NCI-H510A treated with DMSO at 0.1 percent for 48 hours (cell line): Measurements from ENCODE around the gene GALNT2.
A peak's percentile ranks its signal among the peaks of the same experiment; 100 is the strongest.

ENCODE experiments used
- DNase-seq: peaks from one replicate; lab custom pipeline; 2025; lab: John Stamatoyannopoulos, UW

Gene GALNT2

DNA sequence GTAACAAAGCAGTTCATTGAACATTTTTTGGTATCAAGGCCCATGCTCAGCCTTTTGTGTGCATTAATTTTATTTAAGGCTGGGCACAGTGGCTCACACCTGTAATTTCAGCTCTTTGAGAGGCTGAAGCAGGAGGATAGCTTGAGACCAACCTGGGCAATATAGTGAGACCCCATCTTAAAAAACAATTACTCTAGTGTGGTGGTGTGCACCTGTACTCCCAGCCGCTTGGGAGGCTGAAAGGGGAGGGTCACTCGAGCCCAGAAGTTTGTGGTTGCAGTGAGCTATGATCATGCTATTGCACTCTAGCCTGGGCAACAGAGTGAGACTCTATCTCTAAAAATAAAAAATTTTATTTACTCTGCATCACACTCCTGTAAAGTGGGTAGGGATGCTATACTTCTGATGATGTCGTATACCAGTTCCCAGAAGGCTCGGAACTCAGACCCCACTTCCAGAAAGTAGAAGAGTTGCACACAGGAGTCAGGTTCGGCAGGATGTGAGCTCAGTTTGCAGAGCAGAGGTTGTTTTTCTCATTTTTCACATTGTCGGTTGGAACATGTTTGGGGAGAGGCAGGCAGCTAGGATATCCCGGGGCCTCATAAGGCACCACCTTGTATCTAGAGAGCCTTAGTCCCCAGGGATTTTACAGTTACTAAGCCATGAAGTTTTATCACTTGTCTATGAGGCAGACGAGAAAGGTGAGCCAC, 144.6 kb downstream of the GALNT2 start:
- no peak for DNase-seq

- DNase-seq, result peak; percentile 39
Measured at GRCh38 chr1:230212405-230212936, 145.4 kb downstream of the GALNT2 start.

DNA sequence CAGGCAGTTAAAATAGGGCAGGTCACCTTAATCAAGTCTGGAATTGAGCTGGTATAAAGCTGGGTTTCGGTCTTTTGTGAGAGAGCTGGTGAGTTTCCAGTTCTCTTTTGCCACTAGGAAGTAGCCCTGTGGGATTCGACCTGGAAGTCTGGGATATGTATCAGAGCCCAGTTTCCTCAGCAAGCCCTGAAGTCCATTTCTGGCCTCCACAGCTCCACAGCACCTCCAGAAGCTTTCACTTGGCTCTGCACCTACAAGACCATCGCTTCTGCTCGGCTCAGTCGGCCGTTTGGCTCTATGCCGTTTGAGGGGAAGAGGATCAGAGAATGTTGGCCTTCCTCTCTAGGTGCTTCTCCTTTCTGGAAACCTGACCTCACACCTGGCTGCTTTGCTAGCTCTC, 148.0 kb downstream of the GALNT2 start:
- DNase-seq, result peak; percentile 79

DNA sequence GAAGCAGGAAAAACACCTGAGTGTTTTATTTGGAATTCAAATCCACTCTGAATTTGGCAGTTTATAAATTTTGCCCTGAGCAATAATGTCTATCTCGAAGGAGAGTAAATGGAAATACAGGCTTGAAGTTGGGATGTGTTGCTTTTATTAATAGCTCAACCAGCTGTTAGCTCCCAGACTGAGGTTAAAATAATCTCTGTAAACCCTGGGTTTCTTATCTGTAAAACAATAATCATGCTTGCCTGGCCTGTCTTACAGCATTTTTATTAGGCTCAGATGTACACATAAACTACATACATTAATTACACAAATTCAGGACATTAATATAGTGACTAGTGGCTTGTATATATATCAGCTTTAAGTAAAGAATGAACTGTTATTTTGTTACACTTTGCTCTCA, 148.5 kb downstream of the GALNT2 start:
- DNase-seq, result no peak

DNA sequence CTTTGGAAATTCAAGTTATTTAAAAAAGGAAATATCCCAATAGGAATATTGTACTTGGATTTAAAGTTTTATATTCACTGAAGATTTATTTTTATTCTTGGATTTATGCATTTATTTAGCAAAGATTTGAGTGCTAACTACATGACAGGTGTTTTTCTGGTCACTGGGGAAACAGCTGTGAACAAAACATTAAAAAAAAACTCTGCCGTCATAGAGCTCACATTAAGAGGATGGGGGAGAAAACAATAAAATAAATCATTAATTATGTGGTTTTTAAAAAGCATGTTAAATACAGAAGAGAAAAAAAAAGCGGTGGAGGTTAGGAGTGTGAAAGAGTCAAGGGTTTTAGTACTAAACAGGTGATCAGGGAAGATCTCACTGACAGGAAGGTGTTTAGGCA, 149.9 kb downstream of the GALNT2 start:
- peak; percentile 25 for DNase-seq

DNA sequence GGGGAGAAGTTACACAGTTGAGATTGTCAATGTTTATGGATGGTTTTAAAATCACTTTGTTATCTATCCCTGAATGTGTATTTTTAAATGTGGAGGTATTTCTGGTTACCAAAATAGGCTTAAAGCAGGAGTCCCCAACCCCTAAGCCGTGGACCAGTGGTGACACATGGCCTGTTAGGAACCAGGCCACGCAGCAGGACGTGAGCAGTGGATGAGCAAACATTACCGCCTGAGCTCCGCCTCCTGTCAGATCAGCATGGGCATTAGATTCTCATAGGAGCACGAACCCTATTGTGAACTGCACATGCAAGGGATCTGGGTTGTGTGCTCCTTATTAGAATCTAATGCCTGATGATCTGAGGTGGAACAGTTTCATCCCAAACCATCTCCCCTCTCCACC, 151.6 kb downstream of the GALNT2 start:
- DNase-seq, result no peak

DNA sequence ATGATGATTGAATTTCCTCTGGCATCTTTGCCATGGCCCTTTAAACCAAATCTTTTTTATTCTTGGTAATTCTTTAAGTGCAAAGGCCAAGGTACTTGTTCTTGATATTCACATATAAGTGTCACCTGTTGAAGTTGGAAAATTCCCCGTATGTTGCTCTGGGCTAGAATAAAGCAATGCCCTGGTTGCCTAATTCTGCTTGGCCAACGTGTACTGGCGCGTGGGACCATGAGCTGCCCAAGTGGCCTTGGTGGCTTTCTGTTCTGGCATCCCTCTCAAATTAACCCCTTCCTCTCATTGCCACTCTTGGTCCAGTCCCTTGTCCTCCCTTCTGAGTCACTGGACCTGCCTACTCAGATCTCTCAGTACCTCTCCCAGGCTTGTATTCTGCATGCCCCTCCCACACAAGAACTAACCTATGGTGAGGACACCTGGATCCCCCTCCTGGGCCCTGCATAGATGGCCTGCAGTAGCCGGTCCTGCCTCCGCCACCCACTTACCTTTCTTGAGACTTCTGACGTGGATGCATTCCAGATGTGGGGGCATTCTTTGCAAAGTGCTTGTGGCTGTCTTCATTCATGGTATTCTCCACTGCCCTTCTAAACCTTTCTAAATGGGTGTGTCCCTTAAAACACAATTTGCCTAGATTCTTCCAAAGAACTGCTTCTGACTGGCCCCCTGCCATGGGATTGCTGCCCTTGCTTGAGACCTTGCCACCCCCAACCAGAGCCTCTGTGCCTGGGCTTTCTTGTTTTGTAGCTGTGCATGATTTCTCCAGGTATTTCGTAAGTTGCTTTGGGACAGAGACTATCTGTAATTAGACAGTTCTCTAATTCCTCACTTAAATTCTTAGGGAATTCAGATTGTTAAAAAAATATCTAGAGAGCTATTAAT, 152.4 kb downstream of the GALNT2 start:
- no peak for DNase-seq

GRCh38 chr1:230220478-230220877, 153.4 kb downstream of the GALNT2 start:
- no peak for DNase-seq

DNA sequence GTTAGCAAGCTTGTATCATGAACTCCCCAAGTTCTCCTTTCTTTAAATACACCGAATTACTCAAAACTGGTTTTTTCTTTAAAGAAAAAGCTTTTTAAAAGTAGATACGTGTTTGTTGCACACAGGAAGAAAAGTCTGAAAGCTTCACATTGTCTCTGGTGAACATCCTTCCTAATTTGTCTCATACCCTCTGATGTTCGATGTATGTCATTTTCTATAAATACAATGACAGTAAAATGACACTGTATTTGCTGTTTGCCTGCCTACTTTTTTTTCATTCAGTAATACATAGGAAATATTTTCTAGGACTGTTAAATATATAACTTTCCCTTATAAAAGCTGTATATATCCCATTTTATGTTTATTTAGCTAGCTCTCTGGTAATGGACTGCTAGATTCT, 153.9 kb downstream of the GALNT2 start:
- no peak for DNase-seq

DNA sequence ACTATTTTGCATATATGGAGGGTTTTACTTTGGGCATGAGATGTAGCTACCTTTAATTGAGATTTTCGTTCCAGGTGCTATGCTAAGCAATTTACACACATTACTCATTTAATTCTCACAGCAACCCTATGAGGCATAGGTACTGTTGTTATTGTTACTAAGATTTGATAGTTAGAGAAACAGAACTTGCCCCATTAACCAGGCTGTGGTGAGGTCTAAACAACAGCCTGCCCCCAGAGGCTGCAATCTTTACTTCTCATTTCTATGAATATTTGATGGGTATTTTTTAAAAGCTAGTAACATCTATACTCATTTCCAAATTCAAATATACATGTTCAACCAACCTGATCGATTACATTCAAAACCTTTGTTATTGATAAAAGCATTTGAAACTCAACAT, 155.6 kb downstream of the GALNT2 start:
- no peak for DNase-seq

DNA sequence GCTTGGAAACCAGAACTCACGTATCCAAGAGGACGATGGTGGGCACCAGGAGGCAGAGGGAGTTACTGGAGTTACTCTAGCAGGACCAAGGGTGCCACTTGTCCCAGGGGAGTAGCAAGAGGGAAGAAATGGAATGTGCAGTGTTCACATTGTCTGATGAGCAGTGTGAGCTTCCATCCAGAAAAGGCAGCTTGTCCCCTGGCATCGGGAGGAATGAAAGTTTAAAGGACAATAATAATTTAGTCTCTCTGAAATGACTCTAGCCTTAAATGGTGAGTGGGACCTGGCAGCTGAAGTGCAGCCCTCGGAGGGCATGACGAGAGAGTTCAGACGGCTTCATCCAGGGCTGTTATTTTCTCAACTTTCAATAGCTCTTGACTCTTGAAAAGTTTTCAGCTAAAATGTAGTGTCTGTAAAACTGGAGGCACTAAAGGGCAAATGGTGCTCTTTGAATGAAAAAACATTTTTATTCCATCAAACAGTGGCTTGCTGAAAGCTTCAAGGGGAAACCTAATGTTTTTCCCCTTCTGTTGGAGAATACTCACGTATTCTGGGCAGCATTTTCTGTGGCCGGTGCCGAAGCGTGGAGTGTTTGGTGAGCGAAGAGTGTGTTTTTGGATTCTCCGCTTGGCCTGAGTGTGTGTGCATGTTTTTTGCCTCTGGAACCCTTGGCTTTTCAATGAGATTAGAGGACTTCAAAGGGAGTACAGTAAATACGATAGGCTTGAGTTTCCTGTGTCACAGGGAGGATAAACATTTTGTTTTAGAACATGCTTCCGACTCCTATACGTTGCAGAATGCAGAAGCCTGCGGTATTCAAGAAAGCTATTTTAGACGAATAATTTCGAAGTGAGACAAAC, 157.3 kb downstream of the GALNT2 start:
- peak; percentile 44 for DNase-seq

GRCh38 chr1:230226007-230226800, 159.2 kb downstream of the GALNT2 start:
- no peak for DNase-seq

DNA sequence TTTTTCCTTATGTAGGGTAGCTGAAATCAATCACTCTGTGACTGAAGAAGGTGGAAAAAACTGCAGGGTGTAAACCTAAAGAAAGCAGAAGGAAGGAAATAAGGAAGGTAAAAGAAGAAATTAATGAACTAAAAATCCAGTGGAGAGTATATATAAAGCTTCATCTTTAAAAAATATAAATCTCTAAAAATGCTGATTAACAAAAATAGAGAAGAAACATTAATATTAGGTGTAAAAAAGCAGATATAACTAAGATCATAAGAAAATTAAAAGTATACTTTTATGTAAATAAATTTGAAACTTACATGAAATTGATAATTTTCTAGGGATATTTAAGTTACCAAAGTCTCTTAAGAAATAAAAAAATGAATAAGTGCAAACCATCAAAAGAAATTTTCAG, 159.8 kb downstream of the GALNT2 start:
- no peak for DNase-seq

- DNase-seq, result no peak
Measured at GRCh38 chr1:230228236-230228897, 161.3 kb downstream of the GALNT2 start.

- DNase-seq, result no peak
Measured at GRCh38 chr1:230230273-230230672, 163.2 kb downstream of the GALNT2 start.

GRCh38 chr1:230230948-230231773, 164.1 kb downstream of the GALNT2 start:
- DNase-seq, result peak; percentile 58

DNA sequence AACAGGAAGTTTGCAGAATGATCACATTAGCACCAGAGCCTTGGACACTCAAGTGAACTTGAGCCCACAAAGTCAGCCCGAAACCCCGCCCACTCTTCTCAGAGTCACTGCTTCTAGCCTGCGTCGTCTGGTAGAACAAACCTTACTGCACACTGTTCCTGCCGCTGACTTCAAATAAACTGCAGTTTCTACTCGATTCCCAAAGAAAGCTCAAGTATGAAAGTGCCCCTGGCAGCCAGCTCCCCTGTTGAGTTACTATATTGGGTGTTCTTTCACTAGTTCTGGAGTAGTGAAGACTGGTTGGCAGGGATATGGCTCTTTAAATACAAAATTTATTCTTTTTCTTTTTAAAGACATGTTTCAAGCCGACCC, 164.7 kb downstream of the GALNT2 start:
- DNase-seq, result peak; percentile 85

GRCh38 chr1:230232371-230232771, 165.3 kb downstream of the GALNT2 start:
- peak; percentile 64 for DNase-seq

- DNase-seq, result no peak
Measured at GRCh38 chr1:230233786-230234185, 166.7 kb downstream of the GALNT2 start.

GRCh38 chr1:230235876-230236275, 168.8 kb downstream of the GALNT2 start:
- no peak for DNase-seq
